ENCODE measurements around the gene LZIC.

GRCh38 chr1:9909234-9910046 is 33.8 kb downstream of the LZIC start:
- no peak for TF ChIP-seq HOXA5 (CRISPR knock-in tag; IDR thresholded peaks at IDR 0.05)
- TF ChIP-seq CREM (IDR thresholded peaks at IDR 0.05), result no peak
- no peak for TF ChIP-seq CREM (CRISPR knock-in tag; IDR thresholded peaks at IDR 0.05)
- TF ChIP-seq NR2F6 (IDR thresholded peaks at IDR 0.05), result no peak
- no peak for TF ChIP-seq NR2F6 (CRISPR knock-in tag; IDR thresholded peaks at IDR 0.05)
- no peak for TF ChIP-seq ZSCAN5A (CRISPR knock-in tag; IDR thresholded peaks at IDR 0.05; ENCODE audit: borderline replicate concordance)
- no peak for TF ChIP-seq NFE2 (CRISPR knock-in tag; IDR thresholded peaks at IDR 0.05)
- TF ChIP-seq ZNF800 (CRISPR knock-in tag; IDR thresholded peaks at IDR 0.05), result no peak
- no peak for TF ChIP-seq SMAD1 (CRISPR knock-in tag; IDR thresholded peaks at IDR 0.05; ENCODE audit: borderline replicate concordance, low read depth)
- TF ChIP-seq NR3C1 (CRISPR knock-in tag; IDR thresholded peaks at IDR 0.05), result no peak
- no peak for TF ChIP-seq NONO (IDR thresholded peaks at IDR 0.05)
- no peak for TF ChIP-seq NONO (CRISPR knock-in tag; conservative IDR thresholded peaks at IDR 0.05)
- no peak for TF ChIP-seq ETV5 (CRISPR knock-in tag; IDR thresholded peaks at IDR 0.05; ENCODE audit: borderline replicate concordance)
- no peak for TF ChIP-seq DPF2 (CRISPR knock-in tag; IDR thresholded peaks at IDR 0.05; ENCODE audit: borderline replicate concordance, low read depth)
